GM19324 (cell line): Measurements from ENCODE around the gene TOPAZ1.

Experiments used
- ATAC-seq: cut with Tn5 transposase; IDR thresholded peaks from one replicate; pipeline ENCODE4 v1.9.1; 2021; ENCODE audit warnings: mild to moderate bottlenecking, moderate library complexity; ENCODE audit not compliant: unreplicated experiment, low FRiP score

The TOPAZ1 gene

DNA sequence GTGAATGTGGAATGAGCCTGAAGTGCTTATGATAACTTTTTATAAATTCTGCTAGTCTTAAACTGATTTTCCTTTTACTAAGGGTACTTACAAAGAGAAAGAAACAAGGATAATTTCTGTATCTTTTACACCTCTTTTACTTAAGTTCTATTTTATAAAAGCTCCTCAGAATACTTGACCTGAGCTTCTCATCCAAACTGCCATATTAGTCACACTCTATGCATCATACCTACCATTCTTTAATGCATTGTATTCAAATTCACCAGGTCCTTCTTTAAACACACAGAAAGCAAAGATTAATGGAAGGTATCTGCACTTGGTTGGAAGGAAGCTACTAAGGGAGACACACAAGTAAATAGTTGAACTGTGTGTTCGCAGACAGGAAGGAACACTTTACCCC, 1.6 kb upstream of the TOPAZ1 start:
- no peak for ATAC-seq

DNA sequence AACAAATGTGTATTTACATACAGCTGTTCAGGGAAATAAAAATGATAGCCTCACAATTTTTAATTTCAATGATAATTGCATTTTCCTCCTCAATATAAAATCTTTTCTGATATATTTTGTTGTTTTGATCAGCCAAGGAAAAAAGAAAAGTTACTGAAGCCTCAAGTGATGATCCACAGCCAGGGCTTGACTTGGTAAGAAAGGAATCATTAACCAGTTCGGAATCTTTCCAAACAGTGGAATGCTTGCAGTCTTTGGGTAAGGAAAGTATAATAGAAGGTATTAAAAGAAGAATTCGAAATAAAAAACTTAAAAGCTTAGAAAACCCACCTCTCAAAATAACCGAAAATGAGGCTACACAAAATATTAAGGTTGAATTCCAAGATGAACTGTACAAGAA, 1.0 kb downstream of the TOPAZ1 start:
- ATAC-seq: no peak

DNA sequence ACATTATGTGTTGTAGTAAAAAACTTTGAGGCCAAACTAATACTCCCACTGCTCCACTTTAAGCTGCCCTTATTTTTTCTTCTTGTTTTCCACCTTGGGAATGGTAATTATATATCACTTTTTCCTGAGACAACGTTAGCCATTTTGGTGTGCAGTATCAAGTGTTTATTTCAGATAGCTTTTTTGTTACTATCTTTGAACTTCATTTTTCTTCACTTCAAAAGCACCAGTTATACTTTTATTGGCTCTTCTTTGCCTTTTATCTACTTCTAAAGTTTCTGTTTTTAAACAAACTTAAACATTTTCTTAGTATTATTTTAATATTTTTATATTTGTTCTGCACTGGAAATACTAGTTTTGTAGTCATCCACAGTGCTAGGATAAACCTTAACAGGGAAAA, 6.5 kb downstream of the TOPAZ1 start:
- ATAC-seq: no peak

DNA sequence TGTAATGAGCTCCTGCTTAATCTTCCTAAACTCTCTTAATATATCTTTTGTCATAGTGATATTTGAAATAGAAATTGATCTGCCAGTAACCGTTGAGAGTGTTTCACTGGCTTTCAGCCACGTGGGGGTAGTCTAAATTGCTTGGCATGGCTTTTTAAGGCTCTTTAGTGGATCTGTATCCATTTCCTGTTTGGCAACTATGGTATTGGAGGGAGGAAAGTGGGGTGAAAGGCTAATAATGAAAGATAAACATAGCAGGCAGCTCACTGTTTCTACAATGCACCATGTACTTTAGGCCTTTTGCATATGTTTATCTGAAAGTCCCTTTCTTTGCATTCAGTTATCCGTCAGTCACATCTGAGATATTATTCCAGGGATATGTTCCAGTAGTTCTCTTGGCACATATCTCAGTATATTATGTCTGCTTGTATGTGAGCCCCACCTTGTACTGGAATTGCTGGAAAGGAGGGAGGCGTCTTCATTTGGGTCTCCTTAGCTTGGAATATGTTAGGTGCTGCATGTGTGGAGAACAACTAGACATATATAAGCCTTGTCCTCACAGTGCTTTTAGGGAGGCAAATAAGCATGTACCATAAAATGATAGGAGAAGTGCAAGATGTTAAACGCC, 10.8 kb downstream of the TOPAZ1 start:
- no peak for ATAC-seq

DNA sequence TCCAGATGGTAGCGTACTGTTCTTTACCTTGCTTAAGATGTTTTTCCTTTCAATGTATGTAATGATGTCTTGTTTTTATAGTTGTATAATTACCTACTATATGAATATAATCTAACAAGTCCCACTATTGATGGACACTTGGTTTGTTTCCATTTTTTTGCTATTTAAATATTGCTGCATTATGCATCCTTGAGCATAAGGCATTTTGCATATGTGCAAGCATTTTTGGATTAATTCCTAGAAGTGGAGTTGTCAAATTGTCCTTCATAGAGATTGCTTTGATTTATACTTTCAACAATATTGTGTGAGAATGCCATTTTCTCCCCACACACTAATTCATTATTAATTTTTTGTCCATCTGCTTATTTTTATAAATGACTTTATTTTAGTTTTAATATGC, 17.7 kb downstream of the TOPAZ1 start:
- ATAC-seq: no peak

GRCh38 chr3:44264146-44264545, 22.5 kb downstream of the TOPAZ1 start:
- ATAC-seq: no peak

DNA sequence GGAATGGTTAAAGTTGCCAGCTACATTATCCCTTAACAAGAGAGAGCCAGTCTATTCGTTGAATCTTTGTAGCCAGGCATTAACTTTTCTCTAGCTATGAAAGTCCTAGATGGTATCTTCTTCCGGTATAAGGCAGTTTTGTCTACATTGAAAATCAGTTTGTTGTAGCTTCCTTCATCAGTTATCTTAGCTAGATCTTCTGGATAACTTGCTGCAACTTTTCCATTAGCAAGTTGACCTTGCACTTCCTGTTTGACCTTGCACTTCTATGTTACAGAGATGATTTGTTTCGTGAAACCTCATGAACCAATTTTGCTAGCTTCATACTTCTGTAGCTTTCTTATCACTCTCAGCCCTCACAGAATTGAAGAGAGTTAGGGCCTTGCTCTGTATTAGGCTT, 24.1 kb downstream of the TOPAZ1 start:
- no peak for ATAC-seq

DNA sequence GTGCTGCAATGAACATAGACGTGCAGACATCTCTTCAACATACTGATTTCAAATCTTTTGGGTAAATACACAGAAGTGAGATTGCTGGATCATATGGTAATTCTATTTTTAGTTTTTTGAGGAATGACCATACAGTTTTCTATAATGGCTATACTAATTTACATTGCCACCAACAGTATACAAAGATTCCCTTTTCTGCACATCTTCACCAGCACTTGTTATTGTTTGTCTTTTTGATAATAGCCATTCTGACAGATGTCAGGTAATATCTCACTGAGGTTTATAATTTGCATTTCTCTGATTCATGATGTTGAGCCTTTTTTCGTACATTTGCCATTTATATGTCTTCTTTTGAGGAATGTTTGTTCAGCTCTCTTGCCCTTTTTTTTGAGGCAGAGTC, 30.5 kb downstream of the TOPAZ1 start:
- no peak for ATAC-seq

- no peak for ATAC-seq
Measured at GRCh38 chr3:44277925-44278324, 36.2 kb downstream of the TOPAZ1 start.

GRCh38 chr3:44280077-44280476, 38.4 kb downstream of the TOPAZ1 start:
- ATAC-seq: no peak

DNA sequence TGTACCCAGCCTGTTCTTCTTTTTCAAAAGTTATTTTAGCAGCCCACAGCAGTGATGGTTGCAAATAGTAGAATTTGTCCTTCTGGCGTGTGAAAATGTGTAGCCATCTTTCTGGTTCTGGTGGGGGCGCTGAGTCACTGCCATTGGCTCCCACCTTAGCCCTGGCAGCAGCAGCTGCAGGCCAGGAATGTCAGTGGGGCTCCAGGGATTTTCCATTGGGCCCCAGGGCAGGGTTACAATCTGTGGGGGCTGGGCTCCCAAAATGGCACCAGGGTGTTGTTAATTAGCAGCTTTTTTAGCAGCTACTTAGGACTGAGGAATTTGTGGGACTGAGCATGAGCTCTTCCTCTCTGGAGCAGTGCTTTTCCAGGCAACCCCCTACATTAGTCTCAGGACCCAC, 38.9 kb downstream of the TOPAZ1 start:
- ATAC-seq: no peak

DNA sequence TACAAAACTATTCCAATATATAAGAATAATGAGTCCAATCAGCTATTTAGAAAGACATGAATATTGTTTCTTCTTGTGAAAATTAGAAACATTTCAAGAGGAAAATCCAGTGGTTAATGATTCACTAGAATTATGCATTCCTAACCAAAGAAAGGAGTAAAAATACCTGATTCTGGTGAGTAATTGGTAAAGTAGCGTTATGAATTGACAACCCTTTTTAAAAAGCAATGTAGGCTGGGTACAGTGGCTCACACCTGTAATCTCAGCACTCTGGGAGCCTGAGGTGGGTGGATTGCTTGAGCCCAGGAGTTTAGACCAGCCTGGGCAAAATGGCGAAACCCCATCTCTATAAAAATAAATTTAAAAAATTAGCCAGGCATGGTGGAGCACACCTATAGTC, 43.3 kb downstream of the TOPAZ1 start:
- no peak for ATAC-seq

- ATAC-seq: no peak
Measured at GRCh38 chr3:44289882-44290462, 48.3 kb downstream of the TOPAZ1 start.

GRCh38 chr3:44292276-44292675, 50.6 kb downstream of the TOPAZ1 start:
- no peak for ATAC-seq

DNA sequence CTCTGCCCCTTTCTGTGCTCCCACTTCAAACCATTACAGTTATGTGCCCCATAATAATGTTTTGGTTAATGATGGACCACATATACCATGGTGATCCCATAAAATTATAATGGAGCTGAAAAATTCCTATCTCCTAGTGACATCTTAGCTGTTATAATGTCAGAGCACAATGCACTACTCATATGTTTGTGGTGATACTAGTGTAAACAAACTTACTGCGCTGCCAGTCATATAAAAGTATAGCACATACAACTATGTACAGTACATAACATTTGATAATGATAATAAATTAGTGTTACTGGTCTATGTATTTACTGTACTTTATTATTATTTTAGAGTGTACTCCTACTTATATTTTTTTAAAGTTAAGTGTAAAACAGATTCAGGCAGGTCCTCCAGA, 51.3 kb downstream of the TOPAZ1 start:
- ATAC-seq: no peak

DNA sequence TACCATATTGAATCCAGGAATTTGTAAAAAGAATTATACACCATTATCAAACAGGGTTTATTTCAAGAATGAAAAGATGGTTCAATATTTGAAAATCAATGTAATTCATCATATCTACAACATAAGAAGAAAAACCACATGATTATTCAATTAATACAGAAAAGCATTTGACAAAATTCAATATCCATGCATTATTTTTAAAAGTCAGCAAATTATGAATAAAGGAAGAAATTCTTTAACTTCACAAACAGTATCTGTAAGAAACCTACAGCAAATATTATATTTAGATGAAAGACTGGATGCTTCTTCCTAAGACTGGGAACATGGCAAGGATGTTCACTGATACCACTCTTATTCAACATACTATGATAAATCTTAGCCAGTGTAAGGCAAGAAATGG, 55.6 kb downstream of the TOPAZ1 start:
- ATAC-seq: no peak

GRCh38 chr3:44301746-44302145, 60.1 kb downstream of the TOPAZ1 start:
- ATAC-seq: no peak

GRCh38 chr3:44309500-44309899, 67.8 kb downstream of the TOPAZ1 start:
- ATAC-seq: no peak

- ATAC-seq: no peak
Measured at GRCh38 chr3:44318891-44319311, 77.2 kb downstream of the TOPAZ1 start.

GRCh38 chr3:44321335-44321734, 79.6 kb downstream of the TOPAZ1 start:
- no peak for ATAC-seq

DNA sequence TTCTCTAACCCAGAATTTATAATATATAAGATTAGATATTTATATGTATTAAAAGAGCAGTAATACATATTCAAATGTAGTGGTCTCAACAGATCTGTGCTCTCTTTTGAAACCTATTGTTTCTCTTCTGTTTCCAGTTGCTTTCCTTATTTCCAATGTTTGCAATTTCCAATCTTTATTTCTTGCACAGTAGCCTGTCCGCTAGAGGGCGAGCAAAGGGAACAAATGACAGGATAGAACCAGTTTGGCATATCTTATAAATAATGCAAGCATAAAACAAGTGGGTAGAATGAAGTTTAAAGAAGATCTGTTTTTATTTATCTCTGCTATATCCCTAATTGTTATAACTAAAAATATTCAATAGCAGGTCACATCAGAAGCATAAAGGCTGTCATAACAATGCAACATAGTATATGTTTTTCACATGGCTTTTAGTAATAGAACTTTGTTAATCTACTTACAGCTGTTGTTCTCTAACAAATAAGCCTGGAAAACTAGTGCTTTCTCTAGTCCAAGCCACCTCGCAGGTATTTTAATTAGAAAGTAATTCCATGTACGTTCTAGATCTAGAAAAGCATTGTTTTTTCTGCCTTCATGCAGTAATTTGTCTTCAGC, 81.8 kb downstream of the TOPAZ1 start:
- ATAC-seq: no peak

- ATAC-seq: no peak
Measured at GRCh38 chr3:44324584-44324983, 82.9 kb downstream of the TOPAZ1 start.
